Loucy (cell line): ENCODE results near the gene LACTB.

ENCODE experiments used
- EZH2phosphoT487 ChIP-seq: fragments of 200-600 bp; IDR thresholded peaks from 2 replicates; pipeline ENCODE4 v1.6.1; 2018; ENCODE audit warnings: antibody characterized with exemption, mild to moderate bottlenecking, moderate library complexity, borderline replicate concordance
- TF ChIP-seq, protein P1 (sequence below): fragments of 200-600 bp; sonication (generic); conservative IDR thresholded peaks from 2 replicates; pipeline ENCODE4 v1.5.1; 2014; ENCODE audit warnings: mild to moderate bottlenecking, antibody characterized with exemption, low read length

DNA sequence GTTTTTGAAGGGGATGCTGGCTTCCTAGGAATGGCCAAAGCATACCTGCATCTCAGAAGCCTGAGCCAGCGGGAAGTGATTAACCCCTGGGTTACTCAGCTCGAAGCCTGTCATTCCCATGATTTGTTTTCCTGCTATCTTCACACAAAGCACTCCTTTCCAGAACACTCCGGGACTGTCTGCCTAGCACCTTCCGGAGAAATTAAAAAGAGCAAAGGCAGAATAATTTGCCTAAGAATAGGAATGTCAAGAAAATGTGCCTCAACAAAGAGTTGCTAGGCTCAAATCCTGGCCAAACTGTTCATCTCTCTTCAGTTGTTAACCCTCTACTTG is 45.0 kb upstream of the LACTB start:
- no peak for TF ChIP-seq EZH2phosphoT487
- TF ChIP-seq, protein P1, sequence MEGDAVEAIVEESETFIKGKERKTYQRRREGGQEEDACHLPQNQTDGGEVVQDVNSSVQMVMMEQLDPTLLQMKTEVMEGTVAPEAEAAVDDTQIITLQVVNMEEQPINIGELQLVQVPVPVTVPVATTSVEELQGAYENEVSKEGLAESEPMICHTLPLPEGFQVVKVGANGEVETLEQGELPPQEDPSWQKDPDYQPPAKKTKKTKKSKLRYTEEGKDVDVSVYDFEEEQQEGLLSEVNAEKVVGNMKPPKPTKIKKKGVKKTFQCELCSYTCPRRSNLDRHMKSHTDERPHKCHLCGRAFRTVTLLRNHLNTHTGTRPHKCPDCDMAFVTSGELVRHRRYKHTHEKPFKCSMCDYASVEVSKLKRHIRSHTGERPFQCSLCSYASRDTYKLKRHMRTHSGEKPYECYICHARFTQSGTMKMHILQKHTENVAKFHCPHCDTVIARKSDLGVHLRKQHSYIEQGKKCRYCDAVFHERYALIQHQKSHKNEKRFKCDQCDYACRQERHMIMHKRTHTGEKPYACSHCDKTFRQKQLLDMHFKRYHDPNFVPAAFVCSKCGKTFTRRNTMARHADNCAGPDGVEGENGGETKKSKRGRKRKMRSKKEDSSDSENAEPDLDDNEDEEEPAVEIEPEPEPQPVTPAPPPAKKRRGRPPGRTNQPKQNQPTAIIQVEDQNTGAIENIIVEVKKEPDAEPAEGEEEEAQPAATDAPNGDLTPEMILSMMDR = no peak
